IMR-90 (cell line): ENCODE data around the gene MZF1. TPM values are rescaled to one million over a fixed set of nuclear protein-coding genes. Genes with fewer than 3 reads are reported as not detected.

Experiments
- ATAC-seq: fragments of 200-7000 bp; cut with Tn5 transposase; 2 replicates; pipeline ENCODE4 v1.9.1; 2020; ENCODE audit warnings: low read depth, mild to moderate bottlenecking, moderate library complexity
- BruUV-seq: library from RNA; stranded (reverse); fragments of 400-500 nt; replicated peaks from 2 replicates; lab custom pipeline; 2021; lab: Mats Ljungman, UMichigan
- CTCF ChIA-PET: fragments of 300-600 bp; formaldehyde crosslinking; extraction: SDS; loops from one replicate; lab custom pipeline; 2021; ENCODE audit warnings: antibody characterized with exemption; lab: Yijun Ruan, JAX
- POLR2A ChIA-PET: fragments of 300-600 bp; sonication (Branson Sonifier 250); formaldehyde crosslinking; loops from one replicate; lab custom pipeline; 2022; ENCODE audit warnings: antibody characterized with exemption; ENCODE audit not compliant: unreplicated experiment; lab: Charles Lee
- DNase-seq: peaks from one replicate; pipeline ENCODE4 v3.0.0; 2013
- H2AFZ ChIP-seq: replicated peaks from 2 replicates; pipeline ENCODE3; 2013; ENCODE audit warnings: low read length, mild to moderate bottlenecking; ENCODE audit not compliant: poor library complexity
- H2AK5ac ChIP-seq: 2 replicates; pipeline ENCODE4 v1.6.1; 2013; ENCODE audit warnings: low read depth, low read length, inconsistent platforms
- H2AK9ac ChIP-seq: replicated peaks from 2 replicates; pipeline ENCODE3; 2013; ENCODE audit warnings: mild to moderate bottlenecking, low read depth, low read length, moderate library complexity; ENCODE audit not compliant: poor library complexity
- H2BK120ac ChIP-seq: 2 replicates; pipeline ENCODE4 v1.6.1; 2013; ENCODE audit warnings: low read depth, low read length, inconsistent platforms
- H2BK15ac ChIP-seq: 3 replicates; pipeline ENCODE4 v1.6.1; 2013; ENCODE audit warnings: low read depth, low read length, inconsistent platforms
- H2BK20ac ChIP-seq: 2 replicates; pipeline ENCODE4 v1.6.1; 2013; ENCODE audit warnings: low read depth, mild to moderate bottlenecking, inconsistent platforms, low read length, moderate library complexity
- H2BK5ac ChIP-seq: 2 replicates; pipeline ENCODE4 v1.6.1; 2013; ENCODE audit warnings: mild to moderate bottlenecking, low read depth, low read length, inconsistent platforms; ENCODE audit not compliant: poor library complexity, severe bottlenecking
- H3K14ac ChIP-seq: replicated peaks from 2 replicates; pipeline ENCODE4 v1.6.1; 2013; ENCODE audit warnings: low read depth, low read length, inconsistent platforms
- H3K18ac ChIP-seq: 2 replicates; pipeline ENCODE4 v1.6.1; 2013; ENCODE audit warnings: low read depth, low read length, control low read depth
- H3K23ac ChIP-seq: 2 replicates; pipeline ENCODE4 v1.6.1; 2013; ENCODE audit warnings: low read depth, low read length, inconsistent platforms
- H3K27ac ChIP-seq: 2 replicates; pipeline ENCODE4 v1.5.1; 2013; ENCODE audit warnings: mild to moderate bottlenecking, control low read depth, low read length; ENCODE audit not compliant: insufficient read depth
- H3K27me3 ChIP-seq: 2 replicates; pipeline ENCODE4 v1.6.1; 2013; ENCODE audit warnings: low read length; ENCODE audit not compliant: control insufficient read depth, insufficient read depth
- H3K36me3 ChIP-seq: 2 replicates; pipeline ENCODE4 v1.6.1; 2013; ENCODE audit warnings: low read length, mixed read lengths; ENCODE audit not compliant: control insufficient read depth, insufficient read depth
- H3K4ac ChIP-seq: 2 replicates; pipeline ENCODE4 v1.6.1; 2013; ENCODE audit warnings: low read depth, low read length, inconsistent platforms
- H3K4me1 ChIP-seq: 2 replicates; pipeline ENCODE4 v1.6.1; 2013; ENCODE audit warnings: low read length, mixed read lengths; ENCODE audit not compliant: control insufficient read depth, insufficient read depth
- H3K4me2 ChIP-seq: 2 replicates; pipeline ENCODE4 v1.6.1; 2013; ENCODE audit warnings: low read depth, mild to moderate bottlenecking, control low read depth, low read length, moderate library complexity
- H3K4me3 ChIP-seq: 2 replicates; pipeline ENCODE4 v1.5.1; 2013; ENCODE audit warnings: low read depth, mild to moderate bottlenecking, control low read depth, low read length, moderate library complexity; ENCODE audit not compliant: insufficient read depth
- H3K56ac ChIP-seq: 2 replicates; pipeline ENCODE4 v1.6.1; 2013; ENCODE audit warnings: low read length, inconsistent platforms; ENCODE audit not compliant: insufficient read depth; ENCODE audit errors: extremely low read depth
- H3K79me1 ChIP-seq, 2 experiments: 2 replicates each; pipeline ENCODE4 v1.6.1; 2013; ENCODE audit warnings: low read length in 2 of 2, inconsistent platforms in 1 of 2, low read depth in 1 of 2
- H3K9ac ChIP-seq: 2 replicates; pipeline ENCODE4 v1.6.1; 2013; ENCODE audit warnings: low read depth, low read length, control low read depth
- H3K9me1 ChIP-seq: 2 replicates; pipeline ENCODE4 v1.6.1; 2013; ENCODE audit warnings: low read length, inconsistent platforms; ENCODE audit not compliant: insufficient read depth
- H3K9me3 ChIP-seq: 2 replicates; pipeline ENCODE4 v1.6.1; 2013; ENCODE audit warnings: low read length; ENCODE audit not compliant: control insufficient read depth, insufficient read depth
- H4K20me1 ChIP-seq: 2 replicates; pipeline ENCODE4 v1.6.1; 2013; ENCODE audit warnings: low read length, inconsistent platforms; ENCODE audit not compliant: insufficient read depth
- H4K5ac ChIP-seq: 2 replicates; pipeline ENCODE4 v1.6.1; 2013; ENCODE audit warnings: mild to moderate bottlenecking, low read depth, low read length, control low read depth
- H4K8ac ChIP-seq, 2 experiments: 2 replicates each; pipeline ENCODE4 v1.6.1; 2013; ENCODE audit warnings: low read depth in 2 of 2, low read length in 2 of 2, control low read depth in 1 of 2, inconsistent platforms in 1 of 2
- H4K91ac ChIP-seq: 2 replicates; pipeline ENCODE4 v1.6.1; 2013; ENCODE audit warnings: low read depth, low read length, inconsistent platforms; ENCODE audit not compliant: insufficient read depth
- CHD1 ChIP-seq: IDR thresholded peaks from 2 replicates; pipeline ENCODE4 v1.6.1; 2012; ENCODE audit warnings: low read depth, low read length, improper control_type of control experiment
- CTCF ChIP-seq: conservative IDR thresholded peaks from 2 replicates; pipeline ENCODE4 v1.5.1; 2012; ENCODE audit warnings: mild to moderate bottlenecking, low read depth, low read length, improper control_type of control experiment
- FOS ChIP-seq: fragments of 150-350 bp; IDR thresholded peaks from 2 replicates; pipeline ENCODE4 v1.6.1; 2016; ENCODE audit warnings: low read depth, low read length
- MAZ ChIP-seq: IDR thresholded peaks from 2 replicates; pipeline ENCODE4 v1.6.1; 2012; ENCODE audit warnings: low read depth, mild to moderate bottlenecking, low read length, improper control_type of control experiment, moderate library complexity, borderline replicate concordance
- MXI1 ChIP-seq: IDR thresholded peaks from 2 replicates; pipeline ENCODE4 v1.6.1; 2012; ENCODE audit warnings: low read depth, mild to moderate bottlenecking, low read length, moderate library complexity, borderline replicate concordance
- POLR2A ChIP-seq: IDR thresholded peaks from 2 replicates; pipeline ENCODE4 v1.6.1; 2012; ENCODE audit warnings: mild to moderate bottlenecking, low read depth, low read length
- RFX5 ChIP-seq: IDR thresholded peaks from 2 replicates; pipeline ENCODE4 v1.8.0; 2012; ENCODE audit warnings: low read depth, mild to moderate bottlenecking, low read length, moderate library complexity
- WGBS, 2 experiments: methylation state at CpG; one replicate each; pipeline versions ENCODE4 v1.1.5 to v1.1.7; 2013; ENCODE audit warnings: missing lambda C conversion rate in 2 of 2; ENCODE audit not compliant: insufficient read length in 1 of 2; ENCODE audit errors: extremely low coverage in 2 of 2; 5-methylcytosine and 5-hydroxymethylcytosine counted together
- dilution Hi-C: fragments of 300-500 bp; cut with HindIII; formaldehyde crosslinking; loops from one replicate; pipeline ENCODE4 v1.14.3; 2018; ENCODE audit warnings: low sequenced_read_pairs; ENCODE audit not compliant: unreplicated experiment
- in situ Hi-C: fragments of 300-500 bp; cut with MboI; formaldehyde crosslinking; loops from 3 replicates; pipeline ENCODE4 v1.14.3; 2019; ENCODE audit warnings: low sequenced_read_pairs, inconsistent platforms, mixed read lengths
- intact Hi-C: fragments of 100-400 bp; cut with micrococcal nuclease; formaldehyde crosslinking; loops from 2 replicates; pipeline ENCODE4 v1.10.0; 2022
- polyA plus RNA-seq, 3 experiments: library from polyadenylated mRNA; depleted of rRNA; stranded (reverse); fragments of >200 nt; gene quantifications; 2 replicates each; pipeline ENCODE4 v1.2.3, GENCODE V29; 2012; ENCODE audit warnings: low replicate concordance in 1 of 3
- total RNA-seq: library from RNA; depleted of rRNA; stranded (reverse); fragments of >200 nt; gene quantifications from 2 replicates; pipeline ENCODE4 v1.2.3, GENCODE V29; 2012
- TF ChIP-seq, protein P1 (sequence below): fragments of 150-350 bp; IDR thresholded peaks from 2 replicates; pipeline ENCODE4 v1.6.1; 2017; ENCODE audit warnings: mild to moderate bottlenecking, antibody characterized with exemption, low read length, low read depth

MZF1 gene
- total and polyA plus RNA-seq, 2 of the 4 experiments (the other 2 are of a cell fraction) = 3.4 to 15.0 TPM

GRCh38 chr19:58543826-58544590 lies 29.1 kb downstream of the MZF1 start, which contains the start of gene TRIM28:
Gene TRIM28, plus strand, starts transcription at chr19:58544064. Its CDS starts 694 bp downstream, at chr19:58544758.
- Histone ChIP-seq H3K27me3 (peaks cover 7% of the 10 kb centered on the region), H3K9me1 (peaks cover 13% of the 10 kb centered on the region), H3K4me3 (peak within 1 kb of the TSS; percentile 77), H3K9me3 (no peaks in the 10 kb centered on the region), H3K36me3 (peaks cover 31% of the 10 kb centered on the region), H3K4me1 (peaks cover 13% of the 10 kb centered on the region), H2AFZ (peak within 1 kb of the TSS; percentile 98), H4K8ac (peak within 1 kb of the TSS; percentile 43 to 94), H3K23ac (peak within 1 kb of the TSS; percentile 93), H4K20me1 (peaks cover 54% of the 10 kb centered on the region), H3K9ac (peak within 1 kb of the TSS; percentile 98), H4K91ac (peak within 1 kb of the TSS; percentile 92), H4K5ac (peak within 1 kb of the TSS; percentile 66), H3K27ac (peak within 1 kb of the TSS; percentile 88), H3K4me2 (peak within 1 kb of the TSS; percentile 98), H2BK120ac (peak within 1 kb of the TSS; percentile 90), H3K18ac (peak within 1 kb of the TSS; percentile 72), H2BK15ac (peak within 1 kb of the TSS; percentile 61; the same call in 1 of the 3 replicates), H2BK20ac (no peak within 1 kb of the TSS), H2AK9ac (peak within 1 kb of the TSS; percentile 96), H3K14ac (peak within 1 kb of the TSS; percentile 98), H2BK5ac (peak within 1 kb of the TSS; percentile 85), H3K4ac (peak within 1 kb of the TSS; percentile 97), H3K79me1 (peaks cover 3 to 41% of the 10 kb centered on the region in 2 experiments; a peak in 3 of 4 replicates), H3K56ac (peak within 1 kb of the TSS; percentile 69), H2AK5ac (peak within 1 kb of the TSS; percentile 88)
- intact Hi-C loops = loop anchor here (2.0 kb wide), 1 partner anchor 15 kb away; the partner anchor contains the start of gene UBE2M
- ChIA-PET POLR2A (interaction anchor here (0.5 to 0.9 kb wide), 5 partner anchors 11 to 834 kb away, joined by 3 to 10 read pairs (median 4); partner anchors contain the start of genes CHMP2A and ZBTB45), CTCF (interaction anchor here (0.7 kb wide), 1 partner anchor 25 kb away, joined by 6 read pairs; the partner anchor contains the start of gene ZBTB45)
- no TSS peak for BruUV-seq
- TF ChIP-seq MXI1 = peak; percentile 64; the same call in 1 of the 2 replicates
- 0 out of 2 replicates have a peak, but pooled peaks have one; percentile 2 for TF ChIP-seq FOS
- no peak for TF ChIP-seq RFX5
- no peak for TF ChIP-seq CHD1
- TF ChIP-seq CTCF = no peak
- TF ChIP-seq POLR2A = peak; percentile 97
- TF ChIP-seq, protein P1, sequence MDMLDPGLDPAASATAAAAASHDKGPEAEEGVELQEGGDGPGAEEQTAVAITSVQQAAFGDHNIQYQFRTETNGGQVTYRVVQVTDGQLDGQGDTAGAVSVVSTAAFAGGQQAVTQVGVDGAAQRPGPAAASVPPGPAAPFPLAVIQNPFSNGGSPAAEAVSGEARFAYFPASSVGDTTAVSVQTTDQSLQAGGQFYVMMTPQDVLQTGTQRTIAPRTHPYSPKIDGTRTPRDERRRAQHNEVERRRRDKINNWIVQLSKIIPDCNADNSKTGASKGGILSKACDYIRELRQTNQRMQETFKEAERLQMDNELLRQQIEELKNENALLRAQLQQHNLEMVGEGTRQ = 0 out of 2 replicates have a peak, but pooled peaks have one; percentile 9
- TF ChIP-seq MAZ = peak; percentile 80; the same call in 1 of the 2 replicates
- DNase-seq (peak; percentile 99), ATAC-seq (peak; percentile 91)
- in situ Hi-C loops = no loop called here
- 0% methylated on average over 33 of the region's 73 CpGs; no CpG with 5 or more reads in 1 of the 2 experiments for WGBS, 2 experiments
- dilution Hi-C loops = no loop called here
